Measurements from ENCODE around the gene SFSWAP.

SFSWAP gene

GRCh38 chr12:131732996-131733615 is 22.2 kb downstream of the SFSWAP start:
- Histone ChIP-seq H3K27ac (no peak overlapping the region), H3K36me3 (ENCODE audit: control insufficient read depth, insufficient read depth, low read length) (no peaks in the 10 kb centered on the region)

GRCh38 chr12:131733874-131734273 is 23.0 kb downstream of the SFSWAP start:
- Histone ChIP-seq H3K79me2 (peaks cover 11% of the 10 kb centered on the region), H3K4me1 (peaks cover 9% of the 10 kb centered on the region), H3K9ac (no peak overlapping the region), H3K36me3 (ENCODE audit: control insufficient read depth, insufficient read depth, low read length) (no peaks in the 10 kb centered on the region), H3K27me3 (ENCODE audit: control insufficient read depth, insufficient read depth, low read length) (no peaks in the 10 kb centered on the region), H3K9me3 (ENCODE audit: control insufficient read depth, low read length) (no peaks in the 10 kb centered on the region), H3K27ac (no peak overlapping the region), H3K4me2 (ENCODE audit: low read length) (no peak overlapping the region), H3K4me3 (ENCODE audit: low read depth, low read length) (no peak overlapping the region), H2AFZ (no peak overlapping the region)
- TF ChIP-seq, protein P1, sequence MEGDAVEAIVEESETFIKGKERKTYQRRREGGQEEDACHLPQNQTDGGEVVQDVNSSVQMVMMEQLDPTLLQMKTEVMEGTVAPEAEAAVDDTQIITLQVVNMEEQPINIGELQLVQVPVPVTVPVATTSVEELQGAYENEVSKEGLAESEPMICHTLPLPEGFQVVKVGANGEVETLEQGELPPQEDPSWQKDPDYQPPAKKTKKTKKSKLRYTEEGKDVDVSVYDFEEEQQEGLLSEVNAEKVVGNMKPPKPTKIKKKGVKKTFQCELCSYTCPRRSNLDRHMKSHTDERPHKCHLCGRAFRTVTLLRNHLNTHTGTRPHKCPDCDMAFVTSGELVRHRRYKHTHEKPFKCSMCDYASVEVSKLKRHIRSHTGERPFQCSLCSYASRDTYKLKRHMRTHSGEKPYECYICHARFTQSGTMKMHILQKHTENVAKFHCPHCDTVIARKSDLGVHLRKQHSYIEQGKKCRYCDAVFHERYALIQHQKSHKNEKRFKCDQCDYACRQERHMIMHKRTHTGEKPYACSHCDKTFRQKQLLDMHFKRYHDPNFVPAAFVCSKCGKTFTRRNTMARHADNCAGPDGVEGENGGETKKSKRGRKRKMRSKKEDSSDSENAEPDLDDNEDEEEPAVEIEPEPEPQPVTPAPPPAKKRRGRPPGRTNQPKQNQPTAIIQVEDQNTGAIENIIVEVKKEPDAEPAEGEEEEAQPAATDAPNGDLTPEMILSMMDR (IDR thresholded peaks at IDR 0.05) = no peak

More at GRCh38 chr12:131732996-131733615, 22.2 kb downstream of the SFSWAP start:
- Histone ChIP-seq H3K4me2 (ENCODE audit: low read length) (no peak overlapping the region), H2AFZ (no peak overlapping the region), H3K9me3 (ENCODE audit: control insufficient read depth, low read length) (no peaks in the 10 kb centered on the region), H3K9ac (no peak overlapping the region), H3K79me2 (peaks cover 16% of the 10 kb centered on the region), H3K4me3 (ENCODE audit: low read depth, low read length) (no peak overlapping the region), H3K4me1 (peaks cover 9% of the 10 kb centered on the region), H3K27me3 (ENCODE audit: control insufficient read depth, insufficient read depth, low read length) (no peaks in the 10 kb centered on the region)
- TF ChIP-seq, protein P1 (IDR thresholded peaks at IDR 0.05) = no peak

DNA sequence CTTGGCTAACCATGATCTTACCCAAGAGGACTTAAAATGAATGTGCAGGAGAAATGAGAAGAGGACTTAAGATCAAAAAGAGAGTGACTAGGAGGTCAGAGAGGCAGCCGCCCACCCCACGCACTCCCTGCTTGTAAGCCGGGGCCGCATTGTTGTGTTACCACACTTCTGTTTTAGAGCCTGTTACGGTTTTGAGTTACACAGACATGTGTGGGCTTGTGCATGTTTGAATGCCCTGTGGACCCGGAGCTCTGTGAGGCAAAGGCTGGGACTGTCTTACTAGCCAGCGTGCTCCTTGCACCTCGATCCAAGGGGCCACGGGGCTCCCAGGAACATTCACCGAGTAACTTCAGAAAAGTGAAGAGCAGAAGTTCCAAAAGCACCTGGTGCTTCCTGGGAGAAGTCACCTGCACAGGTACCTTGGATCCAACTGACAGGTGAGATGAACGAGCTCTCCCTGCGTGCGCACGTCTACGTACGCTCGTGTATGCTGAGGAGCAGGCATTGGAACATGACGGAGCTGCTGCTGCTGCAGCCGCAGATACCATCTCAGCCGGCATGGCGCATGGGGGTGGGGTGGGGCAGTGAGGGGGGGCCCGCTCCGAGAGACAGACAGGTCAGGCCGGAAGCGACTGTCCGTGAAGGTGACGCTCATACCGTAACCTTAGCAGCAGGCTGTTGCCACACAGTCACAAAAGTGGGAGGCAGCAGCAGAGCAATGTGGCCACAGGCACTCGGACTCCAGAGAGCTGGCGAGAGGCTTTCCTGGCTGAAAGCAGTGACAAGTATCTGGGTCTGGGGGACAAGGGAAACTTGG is 23.7 kb downstream of the SFSWAP start:
- H3K4me1 ChIP-seq = peaks cover 9% of the 10 kb centered on the region
- peaks cover 9% of the 10 kb centered on the region for H3K79me2 ChIP-seq
- no peaks in the 10 kb centered on the region for H3K9me3 ChIP-seq (ENCODE audit: control insufficient read depth, low read length)
- H3K4me3 ChIP-seq (ENCODE audit: low read depth, low read length) = no peak overlapping the region
- H3K27ac ChIP-seq = peak overlapping the region; percentile 59
- H2AFZ ChIP-seq = no peak overlapping the region
- no peak overlapping the region for H3K9ac ChIP-seq
- no peak overlapping the region for H3K4me2 ChIP-seq (ENCODE audit: low read length)
- H3K27me3 ChIP-seq (ENCODE audit: control insufficient read depth, insufficient read depth, low read length) = no peaks in the 10 kb centered on the region
- no peaks in the 10 kb centered on the region for H3K36me3 ChIP-seq (ENCODE audit: control insufficient read depth, insufficient read depth, low read length)
- TF ChIP-seq, protein P1 (IDR thresholded peaks at IDR 0.05) = no peak

DNA sequence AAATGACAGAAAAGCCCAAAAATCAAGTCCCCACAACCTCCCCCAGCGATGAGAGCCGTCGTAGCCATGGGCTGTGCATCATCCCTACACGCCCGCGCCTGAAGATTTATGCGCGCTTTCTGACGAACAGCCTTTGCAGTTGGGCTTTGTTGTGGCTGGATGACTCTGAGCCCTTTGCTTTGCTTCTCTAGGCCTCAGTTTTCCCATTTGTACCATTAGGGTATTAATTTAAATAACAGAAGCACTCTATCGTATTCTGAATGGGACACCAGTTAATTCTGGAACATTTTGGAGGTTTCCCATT is 24.2 kb downstream of the SFSWAP start:
- H3K9ac ChIP-seq = no peak overlapping the region
- TF ChIP-seq, protein P1 (IDR thresholded peaks at IDR 0.05) = no peak
- peak overlapping the region; percentile 59 for H3K27ac ChIP-seq
- no peak overlapping the region for H3K4me3 ChIP-seq (ENCODE audit: low read depth, low read length)
- H2AFZ ChIP-seq = no peak overlapping the region
- no peak overlapping the region for H3K4me2 ChIP-seq (ENCODE audit: low read length)
- no peaks in the 10 kb centered on the region for H3K36me3 ChIP-seq (ENCODE audit: control insufficient read depth, insufficient read depth, low read length)
- no peaks in the 10 kb centered on the region for H3K27me3 ChIP-seq (ENCODE audit: control insufficient read depth, insufficient read depth, low read length)
- peaks cover 9% of the 10 kb centered on the region for H3K79me2 ChIP-seq
- peaks cover 9% of the 10 kb centered on the region for H3K4me1 ChIP-seq
- no peaks in the 10 kb centered on the region for H3K9me3 ChIP-seq (ENCODE audit: control insufficient read depth, low read length)
